HG03457 (cell line): ENCODE results near the gene MTMR10.
A peak's percentile ranks its signal among the peaks of the same experiment; 100 is the strongest.

Experiments used
- ATAC-seq: cut with Tn5 transposase; IDR thresholded peaks from one replicate; pipeline ENCODE4 v1.9.1; 2021; ENCODE audit warnings: moderate number of reproducible peaks; ENCODE audit not compliant: unreplicated experiment

Gene MTMR10, protein sequence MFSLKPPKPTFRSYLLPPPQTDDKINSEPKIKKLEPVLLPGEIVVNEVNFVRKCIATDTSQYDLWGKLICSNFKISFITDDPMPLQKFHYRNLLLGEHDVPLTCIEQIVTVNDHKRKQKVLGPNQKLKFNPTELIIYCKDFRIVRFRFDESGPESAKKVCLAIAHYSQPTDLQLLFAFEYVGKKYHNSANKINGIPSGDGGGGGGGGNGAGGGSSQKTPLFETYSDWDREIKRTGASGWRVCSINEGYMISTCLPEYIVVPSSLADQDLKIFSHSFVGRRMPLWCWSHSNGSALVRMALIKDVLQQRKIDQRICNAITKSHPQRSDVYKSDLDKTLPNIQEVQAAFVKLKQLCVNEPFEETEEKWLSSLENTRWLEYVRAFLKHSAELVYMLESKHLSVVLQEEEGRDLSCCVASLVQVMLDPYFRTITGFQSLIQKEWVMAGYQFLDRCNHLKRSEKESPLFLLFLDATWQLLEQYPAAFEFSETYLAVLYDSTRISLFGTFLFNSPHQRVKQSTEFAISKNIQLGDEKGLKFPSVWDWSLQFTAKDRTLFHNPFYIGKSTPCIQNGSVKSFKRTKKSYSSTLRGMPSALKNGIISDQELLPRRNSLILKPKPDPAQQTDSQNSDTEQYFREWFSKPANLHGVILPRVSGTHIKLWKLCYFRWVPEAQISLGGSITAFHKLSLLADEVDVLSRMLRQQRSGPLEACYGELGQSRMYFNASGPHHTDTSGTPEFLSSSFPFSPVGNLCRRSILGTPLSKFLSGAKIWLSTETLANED

DNA sequence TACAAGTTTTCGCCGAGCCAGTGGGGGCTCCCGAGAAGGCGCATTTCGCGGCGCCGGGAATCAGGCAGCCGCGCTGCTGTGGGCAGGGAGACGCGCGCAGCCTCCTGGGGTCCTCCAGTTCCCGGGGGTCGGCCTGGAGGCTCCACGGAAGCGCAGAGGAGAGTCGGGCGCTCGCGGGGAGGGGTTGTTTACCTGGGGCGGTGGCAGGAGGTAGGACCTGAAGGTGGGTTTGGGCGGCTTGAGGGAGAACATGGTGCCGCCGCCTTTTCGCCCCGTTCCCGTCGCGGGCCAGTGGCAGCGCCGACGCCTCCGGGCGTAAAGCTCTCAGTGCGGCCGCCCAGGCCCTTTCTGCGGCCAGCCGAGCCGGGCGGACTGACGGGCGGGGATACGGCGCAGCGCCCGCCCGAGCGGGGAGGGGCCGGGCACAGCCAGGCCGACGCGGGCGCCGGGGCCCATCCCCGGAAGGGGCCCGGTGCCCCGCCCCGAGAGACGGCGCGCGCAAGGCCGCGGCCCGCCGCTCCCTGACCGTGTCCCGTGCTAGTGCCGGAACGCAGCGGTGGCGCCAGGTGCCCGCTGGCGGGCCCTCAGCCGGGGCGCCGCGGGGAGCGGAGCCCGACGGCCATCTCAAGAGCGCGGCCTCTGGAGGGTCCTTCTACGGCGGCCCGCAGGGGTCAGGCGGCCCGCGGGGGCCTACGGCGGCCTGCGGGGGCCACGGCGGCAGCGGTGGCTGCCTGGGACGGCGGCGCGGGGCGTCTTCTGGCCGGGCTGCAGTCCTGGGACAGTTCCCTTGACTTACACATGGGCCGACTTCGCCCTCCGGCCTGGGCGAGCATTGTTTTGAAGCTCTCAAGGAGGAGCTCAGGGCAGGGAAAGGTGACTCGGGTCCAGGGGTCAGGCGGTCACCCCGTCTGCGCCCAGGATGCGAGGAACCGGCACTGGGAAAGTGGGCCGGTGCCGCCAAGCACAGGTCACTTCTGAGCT is at the start of gene MTMR10:
MTMR10 (minus strand) TSS at position 374 of the 981 bp plus-strand sequence; CDS start at position 252, 122 bp downstream.
- ATAC-seq = peak; percentile 81

DNA sequence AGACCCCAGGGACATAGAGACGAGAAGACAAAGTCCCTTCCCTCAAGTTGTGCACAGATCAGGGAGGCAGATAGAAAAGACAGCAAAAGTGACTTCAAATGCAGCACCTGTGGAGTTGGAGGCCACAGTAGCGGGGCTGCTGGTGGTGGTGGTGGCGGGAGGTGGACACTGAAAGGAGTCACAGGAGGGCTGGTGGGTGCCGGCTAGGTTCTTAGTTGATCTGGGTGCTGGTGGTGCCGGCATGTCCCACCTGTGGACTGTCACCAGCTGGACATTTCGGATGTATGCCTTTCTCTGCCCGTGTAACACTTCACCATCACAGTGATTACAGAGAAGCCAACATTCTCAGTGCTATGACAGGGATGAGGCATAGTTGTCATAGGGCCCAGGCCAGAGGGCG is 49.2 kb upstream of the MTMR10 start:
- no peak for ATAC-seq

DNA sequence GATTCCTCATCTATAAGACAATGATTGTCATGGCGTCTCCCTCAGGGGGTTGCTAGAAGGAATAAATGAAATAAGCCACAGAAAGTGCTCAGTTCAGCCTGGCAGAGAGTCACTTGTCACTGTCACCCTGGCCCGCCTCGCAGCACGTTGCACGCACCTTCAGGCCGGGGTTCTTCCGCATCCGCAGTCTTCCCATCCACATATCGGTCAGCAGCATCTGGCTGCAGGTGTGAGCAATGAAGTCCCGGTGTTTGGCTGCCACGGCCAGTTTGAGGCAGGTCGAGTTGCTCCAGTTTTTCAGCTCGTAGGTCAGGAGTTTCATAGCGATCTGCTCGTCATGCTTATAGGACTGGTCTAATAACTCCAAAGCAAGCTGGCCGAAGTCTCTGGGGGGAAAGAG is 48.5 kb upstream of the MTMR10 start:
- ATAC-seq = no peak

DNA sequence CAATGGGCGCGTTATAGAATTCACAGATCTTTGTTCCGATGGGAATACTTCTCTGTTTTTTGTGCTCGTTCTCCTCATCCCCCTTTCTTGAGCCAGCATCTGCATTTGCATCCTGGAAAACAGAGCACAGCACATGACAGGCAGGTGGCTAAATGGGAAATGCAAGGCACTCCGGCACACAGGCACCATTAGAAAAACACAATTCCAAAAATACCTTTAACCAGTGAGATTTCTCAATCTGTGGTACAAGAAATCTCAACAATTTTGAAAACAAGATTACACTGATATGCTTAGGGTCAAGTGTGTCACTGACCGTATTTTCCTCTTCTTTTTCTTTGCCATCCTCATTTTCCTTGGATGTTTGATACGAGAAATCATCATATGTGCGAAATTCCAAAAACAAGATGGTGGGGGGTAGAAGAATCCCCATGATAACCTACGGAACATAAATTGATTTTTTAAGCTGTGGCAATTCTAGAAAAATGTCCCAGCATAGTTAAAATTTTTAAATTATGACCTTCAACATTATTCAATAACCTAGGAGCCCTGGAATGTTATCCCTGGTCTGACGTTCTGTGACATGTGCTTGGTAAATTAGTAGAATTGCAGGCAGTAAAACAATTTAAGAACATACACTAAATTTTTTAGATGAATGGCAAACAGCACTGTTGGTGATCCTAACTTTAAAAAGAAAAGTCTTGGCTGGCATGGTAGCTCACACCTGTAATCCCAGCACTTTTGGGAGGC is 46.5 kb upstream of the MTMR10 start:
- ATAC-seq = no peak

DNA sequence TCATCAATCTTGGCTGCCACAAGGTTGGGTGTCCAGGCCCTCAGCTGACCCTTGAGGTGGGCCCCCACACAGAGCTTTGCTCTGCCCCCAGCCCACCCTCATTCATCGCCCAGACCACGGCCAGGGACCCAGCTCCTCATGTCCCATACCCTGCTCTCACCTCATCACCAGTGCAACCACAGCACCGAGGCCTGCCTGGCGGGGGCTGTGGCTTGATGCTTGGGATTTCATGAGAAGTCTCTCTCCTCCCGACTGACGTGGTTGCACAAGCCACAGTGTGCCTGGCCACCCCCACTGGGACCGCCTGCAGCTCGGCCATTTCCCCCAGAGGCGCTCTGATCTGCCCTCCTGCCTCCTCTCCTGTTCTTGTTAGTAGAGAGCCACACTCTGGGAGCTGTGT is 45.4 kb upstream of the MTMR10 start:
- ATAC-seq = no peak

DNA sequence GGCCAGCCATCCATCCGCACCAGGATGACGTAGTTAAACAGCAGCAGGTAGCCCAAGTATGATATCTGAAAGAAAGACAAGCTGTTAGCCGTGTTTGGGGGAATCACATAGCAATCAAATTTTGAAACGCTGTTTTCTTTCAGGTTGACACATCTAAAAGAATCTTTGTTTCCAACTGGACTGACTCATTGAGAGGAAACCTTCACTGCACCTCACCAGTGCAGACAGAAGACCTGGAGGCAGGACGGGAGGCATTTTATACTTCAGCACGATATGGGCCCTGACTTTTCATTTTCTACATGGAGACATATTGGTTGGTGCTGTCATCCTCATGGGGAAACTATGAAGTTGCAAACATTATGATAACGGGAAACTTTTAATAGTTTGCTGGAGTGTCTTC is 44.2 kb upstream of the MTMR10 start:
- no peak for ATAC-seq

DNA sequence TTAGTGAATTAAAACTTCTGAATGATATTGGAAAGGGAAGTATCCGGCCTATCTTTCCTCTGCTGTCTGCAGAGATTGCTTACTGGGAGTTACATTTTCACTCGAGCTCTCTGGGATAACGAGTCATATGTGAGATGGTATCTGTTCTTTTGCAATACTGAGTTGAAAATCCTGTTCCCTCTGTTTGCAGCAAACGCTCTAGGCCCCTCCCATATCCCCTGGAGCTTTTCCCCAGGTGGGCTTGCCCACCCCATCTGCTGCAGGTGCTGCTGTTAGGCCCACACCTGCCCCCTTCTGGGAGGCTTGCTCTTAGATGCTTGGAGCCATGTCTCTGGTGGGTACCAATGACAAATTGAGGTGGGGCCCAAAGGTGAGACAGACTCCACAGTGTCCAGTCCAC is 42.7 kb upstream of the MTMR10 start:
- no peak for ATAC-seq

DNA sequence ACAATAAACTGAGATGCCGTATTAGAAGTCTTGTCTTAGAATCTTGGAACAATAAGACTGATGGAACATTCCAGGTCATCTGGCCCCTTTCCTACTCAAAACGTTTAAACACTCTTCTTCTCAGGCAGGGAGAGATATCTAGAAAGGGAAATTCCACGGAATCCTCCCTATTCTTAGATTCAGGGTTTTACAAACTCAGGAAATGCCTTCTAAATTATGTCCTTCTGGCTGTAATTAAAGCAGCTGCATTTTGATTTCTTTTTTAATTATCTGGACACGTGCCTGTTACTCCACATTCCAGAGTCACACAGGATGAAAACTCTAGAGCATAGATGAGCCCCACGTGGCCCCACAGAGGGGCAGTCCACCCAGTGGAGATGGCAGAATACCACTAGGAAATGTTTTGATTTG is 41.5 kb upstream of the MTMR10 start:
- no peak for ATAC-seq

DNA sequence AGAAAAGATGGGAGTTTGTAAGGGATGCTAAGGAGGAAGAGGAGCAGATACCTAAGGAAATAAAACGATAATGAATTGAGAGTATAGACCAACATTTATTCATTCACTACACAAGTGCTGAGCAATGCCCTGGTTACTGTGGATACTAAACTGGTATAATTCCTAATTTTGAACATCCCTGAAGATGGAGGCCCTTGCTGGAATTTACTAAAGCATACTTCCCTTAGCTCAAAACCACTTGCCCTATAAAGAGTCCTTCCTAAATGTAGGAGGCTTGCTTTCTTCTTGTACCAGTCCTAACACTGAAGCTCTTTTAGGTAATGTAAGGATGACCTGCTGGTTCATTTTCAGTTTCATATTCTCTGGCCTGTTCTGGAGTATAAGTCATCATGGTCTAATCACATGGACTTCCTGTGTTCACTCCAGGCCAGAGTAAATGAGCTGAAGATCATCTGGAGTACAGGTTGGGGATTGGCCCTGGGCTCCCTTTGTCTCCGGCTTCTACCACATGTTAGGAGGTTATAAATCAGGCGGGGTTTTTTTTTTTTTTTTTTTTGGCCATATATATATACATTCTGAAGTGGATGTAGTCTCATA is 40.1 kb upstream of the MTMR10 start:
- ATAC-seq = no peak

DNA sequence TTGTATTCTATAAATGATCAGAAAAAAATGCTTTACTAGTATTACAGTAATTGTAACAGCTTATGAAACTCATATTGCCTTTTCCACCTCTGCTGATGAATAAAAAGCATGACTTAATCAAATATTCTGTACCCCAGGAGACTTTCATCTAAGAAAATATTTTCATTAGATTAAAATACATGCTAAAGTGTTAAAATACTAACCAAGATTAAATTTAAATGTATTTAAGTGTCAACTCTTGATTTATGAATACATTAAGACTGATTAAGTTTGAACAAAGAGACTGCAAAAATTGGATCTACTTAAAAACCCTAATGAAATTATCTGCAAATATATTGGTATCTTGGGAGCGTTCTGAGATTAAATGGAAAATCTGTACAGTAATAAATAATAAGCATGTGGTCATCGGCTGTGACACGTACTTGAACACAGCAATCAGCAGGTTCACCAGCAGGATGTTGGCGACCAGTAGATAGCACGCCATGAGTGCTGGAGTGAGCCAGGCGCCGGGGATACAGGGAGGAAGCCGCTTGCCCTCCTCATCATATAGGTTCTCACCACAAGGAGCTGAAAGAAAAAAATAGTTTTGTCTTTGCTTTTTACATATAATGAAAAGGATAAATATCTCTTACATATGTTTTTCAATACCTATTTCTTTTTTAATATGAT is 36.6 kb upstream of the MTMR10 start:
- no peak for ATAC-seq

DNA sequence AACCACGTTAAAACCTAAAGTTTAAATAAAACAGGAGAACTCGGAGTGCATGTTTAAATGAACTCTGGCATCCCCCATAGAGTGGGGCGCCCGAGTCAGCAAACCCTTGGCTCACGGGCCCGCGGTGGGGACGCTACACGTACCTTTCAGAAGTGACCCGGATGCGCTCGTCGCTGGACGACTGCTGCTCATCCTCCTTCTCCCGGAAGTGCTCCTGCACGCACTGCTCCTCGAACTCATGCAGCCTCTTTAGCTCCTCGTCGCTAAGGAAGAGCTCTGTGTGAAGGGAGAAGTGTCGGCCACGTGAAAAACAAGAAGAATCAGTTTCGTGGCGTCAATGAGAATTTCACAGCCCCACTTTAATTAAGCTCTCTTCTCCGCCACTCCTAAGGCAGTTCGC is 34.6 kb upstream of the MTMR10 start:
- ATAC-seq = no peak

DNA sequence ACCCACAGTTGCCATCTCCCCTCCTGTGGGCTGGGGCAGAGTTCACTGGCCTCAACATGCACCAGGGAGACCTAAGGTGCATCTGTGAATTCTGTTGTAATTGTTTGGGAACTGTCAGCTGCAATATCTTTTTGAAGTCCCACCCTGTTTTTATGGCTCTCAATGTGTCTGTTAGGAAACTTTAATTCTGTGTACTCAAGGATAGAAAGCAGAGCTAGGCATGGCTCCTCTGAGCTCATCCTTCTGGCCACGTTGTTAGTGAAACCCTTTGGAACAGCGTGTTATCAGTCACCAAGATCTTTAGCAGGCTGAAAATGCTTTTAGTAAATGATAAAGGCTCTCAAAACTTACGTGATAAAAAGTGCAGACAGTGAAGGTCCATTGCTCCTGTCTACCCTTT is 33.6 kb upstream of the MTMR10 start:
- ATAC-seq = no peak

DNA sequence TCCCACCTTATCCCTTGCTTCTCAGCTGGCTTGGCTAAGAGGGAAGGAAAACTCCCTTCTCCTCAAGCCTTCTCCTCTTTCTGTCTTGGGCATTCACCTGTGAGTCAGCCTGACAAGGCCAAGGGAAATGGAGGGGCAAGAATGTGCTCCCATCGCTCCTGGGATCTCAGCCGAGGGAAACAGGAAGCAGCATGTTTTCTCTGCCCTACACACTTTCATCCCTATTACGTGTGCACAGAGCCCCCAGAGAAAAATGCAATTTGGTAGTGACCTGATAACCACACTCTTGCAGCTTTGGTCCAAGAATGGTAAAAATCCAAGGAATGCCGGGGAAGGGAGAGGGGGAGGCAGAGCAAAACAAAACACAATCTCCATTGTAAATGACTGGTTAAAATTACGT is 32.9 kb upstream of the MTMR10 start:
- ATAC-seq = no peak

DNA sequence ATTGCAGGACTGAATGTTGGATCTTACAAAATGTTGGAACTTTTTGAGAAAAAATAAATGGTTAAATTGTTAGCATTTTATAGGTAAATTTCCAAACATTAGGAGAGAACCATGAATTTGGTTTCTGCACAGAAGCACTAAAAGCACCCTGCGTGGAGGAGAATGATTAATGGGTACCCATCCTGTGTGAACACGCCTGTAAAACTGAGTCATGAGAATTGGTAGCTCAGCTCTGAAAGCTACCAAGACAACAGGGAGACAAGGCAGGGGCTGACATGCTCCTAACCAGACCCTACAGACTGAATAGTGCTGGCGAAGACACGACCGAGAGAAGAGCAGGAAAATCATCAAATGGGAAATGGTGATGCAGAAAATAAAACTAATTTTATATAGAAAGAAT is 32.4 kb upstream of the MTMR10 start:
- ATAC-seq = no peak

DNA sequence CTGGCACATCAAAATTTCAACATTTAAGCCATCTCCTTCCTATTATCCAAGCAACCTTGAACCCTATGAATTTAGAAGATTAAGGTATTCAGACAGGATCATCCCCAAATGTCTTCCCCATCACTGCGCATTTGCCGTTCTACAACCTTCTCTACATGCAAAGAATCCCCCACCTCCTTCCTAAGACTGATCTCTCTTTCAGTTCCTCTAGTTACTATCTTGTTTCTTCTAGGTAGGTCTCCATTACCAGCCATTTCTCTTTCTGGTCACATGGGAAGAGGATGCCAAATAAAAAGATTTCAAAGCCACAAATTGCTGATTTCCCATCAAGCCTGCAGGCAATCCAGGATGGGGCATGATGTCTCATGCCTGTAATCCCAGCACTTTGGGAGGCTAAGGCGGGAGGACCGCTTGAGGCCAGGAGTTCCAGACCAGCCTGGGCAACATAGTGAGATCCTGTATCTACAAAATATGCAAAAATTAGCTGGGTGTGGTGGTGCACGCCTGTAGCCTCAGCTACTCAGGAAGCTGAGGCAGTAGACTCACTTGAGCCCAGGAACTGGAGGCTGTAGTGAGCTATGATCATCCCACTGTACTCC is 29.7 kb upstream of the MTMR10 start:
- ATAC-seq = no peak

DNA sequence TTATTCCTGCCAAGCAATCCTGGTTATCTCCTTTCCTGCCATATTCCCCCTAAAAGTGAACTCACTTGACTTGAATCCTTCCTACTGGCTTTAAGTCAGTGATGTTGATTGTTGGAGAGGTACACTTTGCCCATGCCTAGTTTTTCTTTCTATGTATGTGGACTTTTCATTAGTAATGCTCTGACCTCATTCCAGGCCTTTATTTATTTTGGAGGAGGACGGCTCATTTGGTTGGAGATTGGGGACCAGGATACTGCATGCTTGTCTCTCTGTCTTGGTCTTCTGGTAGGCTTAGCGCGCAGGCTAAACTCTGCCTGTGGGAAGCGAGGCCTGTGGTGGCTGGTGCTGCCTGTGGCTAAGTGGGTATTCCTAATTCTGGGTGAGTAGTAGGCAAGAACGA is 29.1 kb upstream of the MTMR10 start:
- no peak for ATAC-seq

DNA sequence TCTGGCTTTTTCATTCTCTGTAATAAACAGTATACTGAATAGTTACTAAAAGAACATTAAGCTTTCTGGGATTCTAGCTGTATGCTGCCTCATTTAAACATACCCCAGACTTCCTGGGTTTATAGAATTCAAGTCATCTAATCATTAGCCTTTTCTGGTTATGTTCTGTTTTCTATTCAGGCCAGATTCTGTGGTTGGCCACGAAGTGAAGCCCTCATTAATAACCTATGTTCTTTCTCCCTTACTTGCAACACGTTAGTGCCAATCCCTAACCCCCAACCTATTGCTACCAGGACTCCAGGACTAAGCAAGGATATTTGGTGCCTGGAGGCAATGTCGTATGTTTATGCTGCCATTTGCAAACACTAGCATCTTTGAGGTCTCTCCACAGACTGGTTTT is 28.6 kb upstream of the MTMR10 start:
- no peak for ATAC-seq

DNA sequence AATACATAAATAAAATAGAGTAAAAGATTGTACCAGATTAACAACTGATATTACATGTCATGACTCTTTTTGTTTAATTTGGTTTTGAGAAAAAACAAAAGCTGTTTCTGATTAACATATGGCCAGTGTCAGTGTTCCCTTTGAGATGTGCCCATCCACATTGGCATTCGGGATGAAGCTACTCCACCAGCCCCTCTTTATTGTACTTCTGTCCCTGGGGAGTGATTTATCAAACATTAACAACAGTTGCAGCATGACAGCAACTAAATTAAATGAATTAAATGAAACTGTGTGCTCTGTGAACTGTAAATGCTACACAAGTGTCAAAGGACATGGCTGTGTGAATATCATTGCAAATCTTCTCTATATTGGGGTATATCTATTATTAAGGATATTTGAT is 25.9 kb upstream of the MTMR10 start:
- no peak for ATAC-seq

DNA sequence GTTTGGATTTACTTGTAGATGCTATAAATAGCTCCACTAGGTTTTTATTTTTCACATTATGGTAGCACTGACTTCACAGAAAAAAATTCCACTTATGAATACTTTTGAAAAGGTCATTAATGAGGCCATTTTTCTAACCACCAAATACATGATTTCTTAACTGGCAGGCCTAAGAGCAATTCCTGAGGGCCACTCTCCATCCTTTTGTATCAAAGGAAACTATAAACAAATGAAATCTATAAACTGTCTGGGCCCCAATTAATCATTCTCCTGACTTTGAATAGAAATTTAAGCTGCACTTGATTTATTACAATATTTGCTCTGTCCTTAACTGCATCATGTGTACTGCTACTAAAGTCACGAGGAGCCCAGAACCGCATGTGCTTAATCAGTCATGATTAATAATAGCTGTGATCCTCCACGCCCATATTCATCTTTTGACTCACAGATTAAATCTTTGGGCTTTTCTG is 25.1 kb upstream of the MTMR10 start:
- ATAC-seq = no peak
